GM12891 (cell line): ENCODE results near the gene POLD2.

Source experiments
- DNase-seq: peaks from one replicate; pipeline ENCODE4 v3.0.0; 2011; ENCODE audit warnings: low spot score; ENCODE audit not compliant: insufficient read length
- FAIRE-seq: peaks from 2 replicates; lab custom pipeline; 2011; peaks lifted over from hg19 to GRCh38; lab: Jason Lieb, UNC
- PAX5 ChIP-seq: IDR thresholded peaks from 2 replicates; pipeline ENCODE4 v1.6.1; 2011; ENCODE audit warnings: low read length, moderate library complexity, mild to moderate bottlenecking; ENCODE audit not compliant: insufficient read depth, severe bottlenecking
- POLR2A ChIP-seq: IDR thresholded peaks from 2 replicates; pipeline ENCODE4 v1.6.1; 2011; ENCODE audit warnings: low read depth, low read length, control low read depth
- POLR2AphosphoS5 ChIP-seq: IDR thresholded peaks from 2 replicates; pipeline ENCODE4 v1.6.1; 2011; ENCODE audit warnings: low read depth, low read length, control low read depth
- POU2F2 ChIP-seq: IDR thresholded peaks from 2 replicates; pipeline ENCODE4 v1.6.1; 2011; ENCODE audit warnings: low read depth, mild to moderate bottlenecking, control low read depth, low read length, moderate library complexity
- SPI1 ChIP-seq: IDR thresholded peaks from 2 replicates; pipeline ENCODE4 v1.6.1; 2011; ENCODE audit warnings: low read depth, low read length, control low read depth
- TAF1 ChIP-seq: IDR thresholded peaks from 2 replicates; pipeline ENCODE4 v1.6.1; 2011; ENCODE audit warnings: low read depth, low read length, control low read depth

POLD2 gene

GRCh38 chr7:44145969-44146911 is 22.9 kb upstream of the POLD2 start:
- TF ChIP-seq TAF1 (no peak), PAX5 (no peak), POU2F2 (no peak), POLR2AphosphoS5 (no peak), SPI1 (no peak)
- FAIRE-seq (no peak), DNase-seq (peak; percentile 79)

- FAIRE-seq (no peak), DNase-seq (no peak)
- no peak for TF ChIP-seq POU2F2
Observed at GRCh38 chr7:44145479-44145968, 22.2 kb upstream of the POLD2 start.

GRCh38 chr7:44144968-44145478 is 21.7 kb upstream of the POLD2 start:
- DNase-seq: no peak
- FAIRE-seq: no peak
- TF ChIP-seq POLR2AphosphoS5: no peak
- no peak for TF ChIP-seq POU2F2
- no peak for TF ChIP-seq TAF1
- TF ChIP-seq SPI1: no peak
- no peak for TF ChIP-seq PAX5

DNA sequence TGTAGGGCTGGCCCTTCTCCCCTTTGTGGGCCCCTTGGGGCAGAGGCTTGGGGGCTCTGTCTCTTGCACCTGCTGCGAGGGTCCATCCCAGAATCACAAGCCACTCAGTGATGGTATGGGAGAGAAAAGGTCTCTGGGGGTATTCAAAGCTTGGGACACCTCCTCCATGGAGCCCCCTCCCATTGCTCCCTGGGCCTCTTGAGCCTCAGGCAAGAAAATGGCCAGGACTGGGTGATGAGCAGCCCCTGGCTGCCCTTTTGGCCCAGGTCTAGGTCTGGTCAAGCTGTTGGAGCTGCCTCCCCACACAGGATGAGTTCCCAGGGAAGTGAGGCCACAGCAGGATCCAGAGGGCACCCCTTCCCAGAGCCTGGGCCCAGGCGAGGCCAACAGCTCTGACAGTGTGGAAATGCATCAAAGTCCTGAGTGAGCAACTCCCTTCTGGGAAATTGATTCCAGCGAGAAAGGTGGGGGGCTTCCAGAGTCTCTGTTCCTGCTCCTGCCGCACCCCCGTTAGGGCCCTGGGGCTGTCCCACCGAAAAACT is 21.1 kb upstream of the POLD2 start:
- no peak for DNase-seq
- no peak for TF ChIP-seq TAF1
- TF ChIP-seq PAX5: no peak
- TF ChIP-seq POU2F2: no peak
- no peak for TF ChIP-seq POLR2A
- TF ChIP-seq SPI1: no peak
- FAIRE-seq: no peak

DNA sequence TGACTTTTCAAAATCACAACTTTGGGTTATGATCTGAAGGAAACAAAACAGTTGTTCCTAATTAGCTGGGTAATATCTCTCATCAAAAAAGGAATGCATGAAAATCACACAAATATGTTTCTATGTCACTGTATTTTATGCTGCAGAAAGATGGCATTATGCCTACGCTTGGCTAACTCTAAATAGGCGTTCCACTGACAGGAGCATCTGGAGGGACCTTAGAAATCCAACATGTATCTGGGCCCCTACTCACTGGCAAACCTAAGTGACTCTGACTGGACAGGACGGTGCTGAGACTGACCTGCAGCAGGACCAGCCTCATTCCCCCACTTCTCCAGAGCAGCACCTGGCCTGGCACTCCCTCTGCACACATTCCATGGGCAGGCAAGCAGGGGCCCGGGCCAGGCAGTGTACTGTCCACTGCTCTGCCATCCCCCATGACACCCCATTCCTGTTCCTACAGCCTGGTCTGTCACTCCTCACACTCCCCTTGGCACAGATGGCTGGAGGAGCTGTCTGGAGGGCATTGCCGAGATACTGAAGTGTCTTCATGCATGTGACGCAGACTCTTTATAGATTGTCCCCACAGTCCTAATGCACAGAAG is 20.4 kb upstream of the POLD2 start:
- no peak for FAIRE-seq
- DNase-seq: no peak
- TF ChIP-seq SPI1 (no peak), POLR2A (no peak), TAF1 (no peak), POLR2AphosphoS5 (no peak), POU2F2 (no peak)

DNA sequence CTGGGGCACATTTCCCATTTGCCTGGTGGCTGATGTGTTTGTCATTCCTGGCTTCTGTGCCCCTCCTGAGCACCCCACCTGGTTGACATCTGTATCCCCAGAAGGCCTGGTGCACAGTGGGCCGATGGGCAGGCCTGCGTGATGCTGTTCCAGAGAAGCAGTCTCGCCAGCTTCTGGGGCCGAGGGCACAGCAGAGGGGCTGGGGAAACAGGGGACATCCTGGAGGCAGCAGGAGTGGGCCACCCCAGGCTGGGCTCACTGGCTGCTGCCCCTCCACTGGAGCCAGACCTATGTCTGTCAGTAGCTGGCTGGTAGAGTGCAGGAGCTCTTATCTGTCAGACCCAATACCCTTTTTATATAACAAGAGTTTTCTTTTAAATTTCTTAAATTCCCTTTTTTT is 18.7 kb upstream of the POLD2 start:
- DNase-seq (no peak), FAIRE-seq (no peak)
- TF ChIP-seq POLR2AphosphoS5: no peak
- TF ChIP-seq PAX5: no peak
- TF ChIP-seq POU2F2: no peak
- TF ChIP-seq SPI1: no peak
- TF ChIP-seq TAF1: no peak
- no peak for TF ChIP-seq POLR2A

DNA sequence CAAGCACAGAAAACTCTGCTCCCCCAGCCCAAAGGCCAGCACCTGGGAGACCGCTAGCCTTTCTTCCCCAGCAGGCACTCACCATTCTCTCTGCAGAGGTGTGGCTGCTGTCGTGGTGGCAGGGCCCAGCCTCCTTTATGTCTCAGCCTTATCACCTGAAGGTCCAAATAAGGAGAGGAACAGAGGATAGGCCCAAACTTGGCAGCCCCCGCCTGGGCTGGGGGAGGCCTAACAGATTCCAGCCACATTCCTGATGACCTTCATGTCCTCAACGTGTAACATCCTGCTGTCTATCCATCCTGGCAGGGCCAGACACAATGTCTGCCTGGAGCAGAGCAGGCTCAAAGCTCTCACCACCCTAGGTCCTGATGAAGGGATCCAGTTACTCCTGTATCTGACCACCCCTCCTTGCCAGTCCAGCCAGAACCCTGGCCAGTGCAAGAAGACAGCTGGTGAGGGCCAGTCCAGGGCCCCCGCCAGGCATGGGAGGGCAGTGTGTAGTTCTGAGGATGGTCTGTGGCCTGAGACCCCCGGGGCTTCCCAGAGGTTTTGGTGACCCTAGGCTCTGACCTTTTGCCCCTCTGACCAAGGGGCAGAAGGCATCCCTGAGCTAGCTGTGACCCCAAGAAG is 18.0 kb upstream of the POLD2 start, which contains the start of gene MYL7:
Gene MYL7 (minus strand): TSS at position 112 of the 630 bp plus-strand sequence. CDS start 27 bp downstream, at position 85.
- TF ChIP-seq PAX5: no peak
- no peak for TF ChIP-seq TAF1
- no peak for TF ChIP-seq SPI1
- no peak for TF ChIP-seq POLR2A
- TF ChIP-seq POU2F2: no peak
- TF ChIP-seq POLR2AphosphoS5: no peak
- FAIRE-seq: no peak

GRCh38 chr7:44140341-44140740 is 17.0 kb upstream of the POLD2 start:
- TF ChIP-seq POLR2A (no peak), TAF1 (no peak), POU2F2 (no peak), SPI1 (no peak), PAX5 (no peak), POLR2AphosphoS5 (no peak)
- FAIRE-seq (no peak), DNase-seq (no peak)

More for the DNA sequence above, 18.0 kb upstream of the POLD2 start, which contains the start of gene MYL7:
- DNase-seq: no peak

GRCh38 chr7:44139311-44140010 is 16.1 kb upstream of the POLD2 start:
- no peak for FAIRE-seq
- no peak for DNase-seq
- TF ChIP-seq PAX5 (no peak), POLR2AphosphoS5 (no peak), POU2F2 (no peak), TAF1 (no peak), SPI1 (no peak), POLR2A (no peak)
